T-helper 17 cell (primary cell): ENCODE results near the gene FAM174C. TPM values are rescaled to one million over a fixed set of nuclear protein-coding genes. Genes with fewer than 3 reads are reported as not detected.

Experiments used
- ATAC-seq: fragments of 150-1000 bp; cut with Tn5 transposase; 2 replicates; pipeline ENCODE4 v1.10.0; 2021; ENCODE audit warnings: mild to moderate bottlenecking, moderate library complexity
- DNase-seq, 3 donors: peaks; one replicate each; pipeline versions ENCODE4 v3.0.0 to v3.0.0-alpha.2; 2020 to 2021
- H3K9me3 ChIP-seq: one replicate; pipeline ENCODE4 v1.7.0; 2013; ENCODE audit warnings: low read length, mild to moderate bottlenecking; ENCODE audit not compliant: control insufficient read depth, poor library complexity, severe bottlenecking
- H3K27ac Mint-ChIP-seq: one replicate; pipeline ENCODE4 v1.8.0; 2022; ENCODE audit warnings: mild to moderate bottlenecking, moderate library complexity, mixed read lengths
- H3K27me3 Mint-ChIP-seq: one replicate; pipeline ENCODE4 v1.8.0; 2022; ENCODE audit warnings: mixed read lengths
- H3K36me3 Mint-ChIP-seq: one replicate; pipeline ENCODE4 v1.8.0; 2022; ENCODE audit warnings: low read depth, mixed read lengths
- H3K4me1 Mint-ChIP-seq: one replicate; pipeline ENCODE4 v1.8.0; 2022; ENCODE audit warnings: mild to moderate bottlenecking, mixed read lengths
- H3K4me3 Mint-ChIP-seq: one replicate; pipeline ENCODE4 v1.8.0; 2022; ENCODE audit warnings: mild to moderate bottlenecking, moderate library complexity, mixed read lengths
- total RNA-seq, 4 donors: library from RNA in 2 of 4; stranded (reverse) in 2 of 4; gene quantifications; one replicate each; pipeline ENCODE4 v1.2.3 and lab custom pipeline; 2022 to 2026

FAM174C gene
- total RNA-seq, 2 donors from 2014 or later, result 40.6 to 43.6 TPM

DNA sequence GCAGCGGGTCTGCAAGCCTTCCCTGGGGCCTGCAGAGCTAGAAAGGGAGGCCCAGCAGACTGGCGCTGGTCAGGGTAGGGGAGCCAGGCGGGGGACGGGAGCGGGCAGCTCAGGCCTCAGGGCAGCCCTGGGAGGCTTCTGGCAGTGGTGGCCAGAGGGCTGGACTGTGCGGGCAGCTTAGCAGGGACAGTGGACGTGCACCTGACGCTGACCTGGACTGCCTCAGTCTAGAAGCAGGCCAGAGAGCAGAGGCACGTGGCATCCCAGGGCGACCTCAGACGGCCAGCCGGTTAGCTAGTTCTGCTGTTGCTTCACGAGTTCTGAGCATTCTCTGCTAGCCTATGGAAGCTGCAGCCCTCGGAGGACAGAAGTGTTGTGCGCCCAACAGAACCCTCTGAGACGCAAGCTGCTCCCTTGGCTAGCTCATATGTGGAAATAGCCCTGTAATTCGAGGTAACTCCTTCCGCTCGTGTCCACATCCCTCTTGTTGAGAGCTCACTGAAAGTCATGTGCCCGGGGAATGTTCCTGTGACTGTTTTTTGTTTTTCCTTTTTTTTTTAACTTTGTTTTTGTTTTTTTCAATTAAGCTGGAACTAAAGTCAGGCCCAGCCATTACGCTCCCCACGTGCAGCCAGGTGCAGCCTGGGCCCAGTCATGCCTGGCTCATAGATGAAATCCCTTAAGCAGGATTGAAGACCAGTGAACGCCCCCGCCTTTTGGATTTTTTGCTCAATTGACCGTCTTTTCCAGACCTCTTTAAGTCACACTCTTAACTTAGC is 1.9 kb upstream of the FAM174C start:
- peaks cover 4% of the 10 kb centered on the region for H3K36me3 Mint-ChIP-seq

DNA sequence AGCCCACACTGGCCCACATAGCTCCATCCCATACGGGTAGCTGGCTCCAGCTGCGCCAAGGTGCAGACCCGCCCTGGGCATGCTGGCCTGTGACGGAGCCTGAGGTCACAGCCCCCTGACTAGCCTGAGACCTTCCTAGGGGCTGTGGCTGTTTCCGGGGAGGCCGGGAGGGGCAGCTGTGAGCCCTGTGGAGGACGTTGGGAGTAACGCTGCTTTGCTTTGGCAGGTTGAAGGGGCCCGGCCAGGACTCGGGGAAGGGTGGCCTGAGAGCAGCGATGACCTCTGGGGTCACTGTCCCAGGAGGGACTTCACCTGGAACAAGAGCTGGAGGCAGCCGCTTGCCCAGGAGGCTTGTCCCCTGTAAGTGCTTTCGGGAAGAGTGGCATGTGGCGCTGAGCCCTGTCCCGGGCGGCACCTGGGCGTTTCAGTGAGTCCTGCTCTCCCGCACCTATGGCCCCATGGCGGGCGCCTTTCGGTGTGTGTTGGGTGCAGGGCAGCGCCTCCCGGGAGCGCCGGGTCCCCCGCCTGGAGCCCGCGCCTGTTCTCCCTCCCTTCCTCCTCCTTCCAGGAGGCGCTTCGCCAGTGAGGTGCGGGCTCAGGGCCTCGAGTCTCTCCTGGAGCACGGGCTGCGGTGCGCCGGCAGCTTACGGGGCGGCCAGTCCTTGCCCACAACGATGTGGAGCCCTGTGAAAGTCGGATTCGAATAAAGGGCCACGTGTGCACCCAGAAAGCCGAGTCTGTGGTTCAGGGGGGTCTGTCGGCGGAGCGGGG is 1.1 kb upstream of the FAM174C start:
- no peaks in the 10 kb centered on the region for H3K27me3 Mint-ChIP-seq
- peaks cover 4% of the 10 kb centered on the region for H3K36me3 Mint-ChIP-seq
- H3K4me1 Mint-ChIP-seq, result peaks cover 44% of the 10 kb centered on the region
- peak overlapping the region; percentile 69 for H3K4me3 Mint-ChIP-seq
- no peak for DNase-seq
- ATAC-seq, result no peak
- no peaks in the 10 kb centered on the region for H3K9me3 ChIP-seq
- peak overlapping the region; percentile 98 for H3K27ac Mint-ChIP-seq

More for the DNA sequence above, 1.9 kb upstream of the FAM174C start:
- Mint-ChIP-seq H3K27me3 (no peaks in the 10 kb centered on the region), H3K4me1 (peaks cover 48% of the 10 kb centered on the region), H3K4me3 (peak overlapping the region; percentile 69), H3K27ac (peak overlapping the region; percentile 98)
- H3K9me3 ChIP-seq, result no peaks in the 10 kb centered on the region
- DNase-seq (no peak), ATAC-seq (no peak)

DNA sequence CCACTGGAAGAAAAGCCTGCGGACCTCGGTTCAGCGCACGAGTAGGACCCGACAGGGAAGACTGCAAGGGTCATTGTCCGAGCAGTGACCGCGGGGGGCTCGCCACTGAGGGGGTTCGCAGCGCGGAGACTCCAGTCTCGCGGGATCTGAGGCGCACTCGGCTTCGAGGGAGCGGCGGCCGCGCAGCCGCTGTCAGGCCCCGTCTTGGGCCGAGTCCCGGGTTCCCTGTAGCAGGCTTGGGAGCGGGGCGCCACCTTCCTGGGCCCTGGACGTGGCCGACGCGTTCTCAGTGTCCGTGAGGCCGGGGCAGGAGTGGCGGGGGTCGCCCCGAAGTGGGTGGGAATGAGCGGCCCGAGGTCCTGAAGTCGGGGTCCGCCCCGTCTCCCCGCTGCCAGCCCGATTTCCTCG is 474 bp upstream of the FAM174C start:
- no peaks in the 10 kb centered on the region for H3K27me3 Mint-ChIP-seq
- DNase-seq (no peak), ATAC-seq (no peak)
- peaks cover 4% of the 10 kb centered on the region for H3K36me3 Mint-ChIP-seq
- peak overlapping the region; percentile 74 for H3K4me3 Mint-ChIP-seq
- peak overlapping the region; percentile 98 for H3K27ac Mint-ChIP-seq
- H3K4me1 Mint-ChIP-seq, result peaks cover 44% of the 10 kb centered on the region
- no peaks in the 10 kb centered on the region for H3K9me3 ChIP-seq

DNA sequence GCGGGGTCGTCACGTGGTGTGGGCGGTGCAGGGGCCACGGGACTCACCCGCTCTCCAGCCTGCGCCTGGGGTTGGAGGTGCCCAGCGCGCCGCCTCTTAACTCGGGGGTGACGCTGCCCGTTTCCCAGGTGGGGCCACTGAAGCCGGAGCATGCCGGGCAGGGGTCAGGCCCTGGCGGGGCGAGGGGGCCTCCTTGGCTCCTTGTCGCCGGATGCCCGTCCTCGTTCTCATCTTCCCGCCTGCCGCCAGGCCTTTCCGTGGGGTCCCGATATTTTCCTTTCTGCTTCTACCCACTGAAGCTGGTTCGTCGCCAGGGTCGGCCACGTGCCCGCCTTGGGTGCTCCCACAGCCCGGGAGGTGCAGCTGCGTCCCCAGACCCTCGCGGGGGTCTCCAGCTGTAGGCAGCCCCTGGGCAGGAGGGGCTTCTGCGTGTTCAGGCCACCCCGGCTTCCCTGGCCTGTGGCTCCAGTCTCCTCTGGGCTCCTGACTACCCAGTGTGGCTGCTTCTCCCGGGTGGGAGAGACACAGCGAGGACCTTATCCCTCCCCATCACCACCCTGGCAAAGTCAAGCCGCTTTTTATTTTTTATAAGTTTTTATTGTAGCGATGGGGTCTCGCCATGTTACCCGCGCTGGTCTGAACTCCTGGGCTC is 772 bp downstream of the FAM174C start:
- peaks cover 3% of the 10 kb centered on the region for H3K36me3 Mint-ChIP-seq
- peaks cover 38% of the 10 kb centered on the region for H3K4me1 Mint-ChIP-seq

DNA sequence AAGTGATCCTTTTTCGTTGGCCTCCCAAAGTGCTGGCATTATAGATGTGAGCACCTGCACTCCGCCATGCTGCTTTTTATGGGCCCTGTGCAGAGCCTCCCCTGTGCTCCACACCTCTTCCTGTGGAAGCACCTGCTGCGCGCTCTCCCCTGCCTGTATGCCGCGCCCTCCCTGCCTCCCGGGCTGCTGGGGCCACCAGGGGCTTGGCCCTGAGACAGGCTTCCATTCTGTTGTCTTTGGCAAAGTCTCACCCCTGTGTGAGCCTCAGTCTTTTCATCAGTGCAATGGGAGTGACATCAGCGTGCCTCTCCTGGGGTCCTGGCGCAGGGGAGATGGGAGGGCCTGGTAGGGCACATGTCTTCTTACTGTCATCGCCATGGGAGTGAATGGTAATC is 1.3 kb downstream of the FAM174C start:
- Mint-ChIP-seq H3K27me3 (no peaks in the 10 kb centered on the region), H3K36me3 (no peaks in the 10 kb centered on the region), H3K27ac (peak overlapping the region; percentile 98), H3K4me1 (peaks cover 33% of the 10 kb centered on the region), H3K4me3 (peak overlapping the region; percentile 92)
- ATAC-seq (no peak), DNase-seq (peak in 1 of 3 donors; percentile 30)
- H3K9me3 ChIP-seq, result no peaks in the 10 kb centered on the region

More for the DNA sequence above, 772 bp downstream of the FAM174C start:
- H3K4me3 Mint-ChIP-seq, result peak overlapping the region; percentile 92
- no peaks in the 10 kb centered on the region for H3K9me3 ChIP-seq
- peak overlapping the region; percentile 98 for H3K27ac Mint-ChIP-seq
- DNase-seq (no peak), ATAC-seq (no peak)
- no peaks in the 10 kb centered on the region for H3K27me3 Mint-ChIP-seq

DNA sequence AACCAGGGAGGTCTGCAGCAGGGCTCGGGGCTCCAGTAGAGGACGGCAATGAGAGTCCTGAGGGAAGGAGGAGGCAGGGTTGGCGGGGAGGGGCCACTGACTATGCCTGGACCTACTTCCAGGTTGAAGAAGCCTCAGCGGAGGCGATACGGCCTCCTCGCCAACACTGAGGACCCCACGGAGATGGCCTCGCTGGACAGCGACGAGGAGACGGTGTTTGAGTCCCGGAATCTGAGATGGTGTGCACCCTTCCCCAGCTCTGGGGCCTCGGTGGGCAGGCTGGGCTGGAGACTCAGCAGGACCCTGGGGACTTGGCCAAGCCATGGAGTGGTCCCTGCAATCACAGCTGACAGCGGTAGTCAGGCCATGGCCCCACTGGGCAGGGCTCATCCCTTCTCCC is 1.7 kb downstream of the FAM174C start:
- ATAC-seq (no peak), DNase-seq (no peak)
- Mint-ChIP-seq H3K27ac (peak overlapping the region; percentile 98), H3K36me3 (no peaks in the 10 kb centered on the region), H3K4me1 (peaks cover 29% of the 10 kb centered on the region), H3K27me3 (no peaks in the 10 kb centered on the region), H3K4me3 (peak overlapping the region; percentile 92)
- H3K9me3 ChIP-seq, result no peaks in the 10 kb centered on the region

DNA sequence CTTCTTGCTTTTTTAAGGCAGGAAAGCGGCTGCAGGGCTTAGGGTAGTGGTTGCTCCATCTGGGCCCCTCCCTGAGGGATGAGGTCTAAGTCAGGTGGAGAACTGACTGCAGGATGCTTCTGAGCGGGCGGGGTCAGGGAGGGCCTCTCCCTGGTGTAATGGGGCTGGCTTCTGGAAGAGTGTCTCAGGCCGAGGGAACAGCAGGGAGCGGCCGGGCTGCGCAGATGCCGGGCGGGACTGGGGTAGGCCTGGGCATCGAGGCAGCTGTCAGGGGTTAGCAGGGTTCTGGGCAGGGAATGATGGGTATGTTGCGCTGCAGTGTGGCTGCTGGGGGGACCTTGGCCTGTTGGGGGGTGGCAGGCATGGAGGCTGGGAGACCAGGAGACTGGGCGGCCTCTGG is 2.7 kb downstream of the FAM174C start:
- Mint-ChIP-seq H3K27ac (no peak overlapping the region), H3K27me3 (no peaks in the 10 kb centered on the region), H3K36me3 (no peaks in the 10 kb centered on the region), H3K4me1 (peaks cover 23% of the 10 kb centered on the region), H3K4me3 (no peak overlapping the region)
- DNase-seq, result no peak
- no peak for ATAC-seq
- no peaks in the 10 kb centered on the region for H3K9me3 ChIP-seq

DNA sequence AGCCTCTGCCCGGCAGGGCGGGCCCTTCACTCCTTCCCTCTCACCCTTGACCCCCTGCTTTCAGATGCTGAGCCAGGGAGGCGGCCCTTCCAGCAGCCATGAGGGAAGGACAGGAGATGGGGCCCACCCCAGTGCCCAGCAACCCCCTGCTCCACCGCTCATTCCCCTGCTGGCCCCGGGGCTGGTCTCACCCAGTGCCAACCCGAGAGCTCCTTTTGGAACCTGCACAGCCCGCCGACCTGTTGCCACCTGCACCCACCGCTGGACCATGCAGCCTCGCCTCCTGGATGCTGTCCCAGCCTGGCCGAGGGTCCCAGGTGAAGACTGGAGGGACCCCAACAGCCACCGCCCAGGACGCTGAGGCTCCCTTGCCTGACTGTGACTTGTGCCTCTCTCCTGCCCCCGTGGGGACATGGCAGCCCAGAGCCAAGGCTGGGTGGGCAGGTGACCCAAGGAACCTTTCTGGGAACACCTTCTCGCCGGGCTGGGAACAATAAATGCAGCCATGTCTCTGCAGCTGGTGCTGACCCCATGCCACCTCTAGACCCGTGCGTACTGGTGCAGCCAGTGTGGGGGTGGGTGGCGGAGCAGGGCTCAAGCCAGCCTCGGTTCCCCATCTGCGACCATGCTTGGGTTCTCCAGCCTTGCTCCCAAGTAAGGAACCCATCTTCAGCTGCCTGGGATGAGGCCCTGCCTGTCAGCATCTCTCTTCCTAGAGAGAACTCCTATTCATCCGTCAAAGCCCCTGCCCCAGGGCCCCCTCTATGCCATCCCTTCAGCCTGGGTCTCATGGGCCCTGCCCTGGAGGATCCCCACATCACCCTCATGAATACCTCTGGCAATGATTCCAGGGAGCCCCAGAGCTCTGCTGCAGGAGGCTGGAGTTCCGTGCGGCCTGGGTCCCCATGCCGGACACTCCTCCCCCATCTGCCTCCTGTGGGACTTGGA is 3.7 kb downstream of the FAM174C start:
- Mint-ChIP-seq H3K27ac (peak overlapping the region; percentile 43), H3K36me3 (no peaks in the 10 kb centered on the region), H3K4me3 (no peak overlapping the region), H3K27me3 (peaks cover 1% of the 10 kb centered on the region), H3K4me1 (peaks cover 17% of the 10 kb centered on the region)
- H3K9me3 ChIP-seq, result no peaks in the 10 kb centered on the region
- DNase-seq (no peak), ATAC-seq (no peak)

DNA sequence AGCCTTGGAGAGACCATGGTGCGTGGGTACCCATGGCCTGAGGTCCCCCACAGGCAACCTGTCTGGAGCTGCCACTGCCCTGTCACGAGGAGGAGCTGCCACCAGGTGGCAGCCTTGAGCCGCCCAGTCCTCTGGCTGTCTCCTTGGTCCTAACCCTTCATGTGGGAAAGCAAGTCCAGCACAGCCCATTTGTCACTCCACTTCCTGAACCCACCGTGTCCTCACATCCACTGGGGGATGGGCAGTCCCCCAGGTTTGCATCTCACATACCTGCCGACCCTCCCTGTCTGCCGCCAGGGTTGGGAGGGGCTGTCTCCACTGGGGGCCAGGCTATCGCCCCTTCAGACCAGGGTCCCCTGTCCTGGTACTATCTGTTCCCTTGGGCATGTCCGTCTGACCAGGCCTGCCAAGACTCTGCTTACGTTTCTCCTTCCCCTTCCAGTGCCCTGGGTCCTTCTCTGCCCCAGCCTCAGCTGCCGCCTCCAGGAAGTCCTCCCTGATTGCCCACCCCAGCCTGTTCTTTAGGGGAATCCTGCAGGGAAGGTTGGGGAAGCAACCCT is 4.5 kb downstream of the FAM174C start:
- peaks cover 2% of the 10 kb centered on the region for H3K36me3 Mint-ChIP-seq
- H3K27me3 Mint-ChIP-seq, result peaks cover 10% of the 10 kb centered on the region
- DNase-seq (peak; percentile 62 to 78 (median 67)), ATAC-seq (no peak)
- peak overlapping the region; percentile 43 for H3K27ac Mint-ChIP-seq
- no peaks in the 10 kb centered on the region for H3K9me3 ChIP-seq
- peaks cover 18% of the 10 kb centered on the region for H3K4me1 Mint-ChIP-seq
- H3K4me3 Mint-ChIP-seq, result peak overlapping the region; percentile 57

DNA sequence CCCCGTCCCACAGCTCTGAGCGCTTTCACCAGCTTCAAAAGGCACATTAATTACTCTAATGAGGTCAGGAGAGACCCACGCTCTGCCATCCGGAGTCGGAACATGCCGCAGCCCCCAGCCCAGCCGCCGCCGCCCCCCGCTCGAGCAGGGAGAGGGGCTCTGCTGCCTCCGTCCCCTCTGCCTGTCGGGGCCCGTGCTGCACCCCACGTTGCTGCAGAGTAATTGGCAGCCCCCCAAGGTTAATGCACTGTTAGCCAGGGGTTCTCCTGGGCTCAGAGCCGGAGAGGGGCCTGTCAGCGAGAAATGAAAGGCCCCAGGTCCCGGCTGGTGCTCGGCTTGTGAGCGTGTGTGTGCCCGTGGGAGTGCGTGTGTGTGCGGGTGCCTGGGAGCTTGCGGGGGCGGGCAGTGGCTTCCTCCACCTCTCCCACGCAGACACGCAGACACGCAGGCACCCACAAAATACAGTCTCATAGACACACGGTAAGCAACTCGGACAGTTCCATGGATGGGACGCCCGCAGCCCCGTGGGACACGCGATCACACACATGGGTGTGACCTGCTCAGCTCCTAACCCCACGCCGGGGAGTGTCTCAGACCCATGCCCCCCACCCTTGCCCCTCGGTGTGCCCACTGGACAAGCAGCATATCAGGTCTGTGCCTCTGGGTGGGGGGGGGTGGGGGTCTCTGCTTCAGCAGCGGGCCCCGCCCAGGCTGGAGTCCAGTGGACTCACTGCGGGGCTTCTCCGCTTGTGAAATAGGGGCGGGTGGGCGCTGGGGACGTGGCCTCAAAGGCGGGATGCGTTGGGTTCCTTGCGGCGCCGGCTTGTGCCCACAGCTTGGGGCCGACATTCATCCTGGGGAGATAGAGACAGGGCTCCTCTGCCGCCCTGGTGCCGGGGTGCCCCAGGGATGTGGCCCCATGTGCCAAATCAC is 5.6 kb downstream of the FAM174C start:
- H3K27me3 Mint-ChIP-seq, result peaks cover 13% of the 10 kb centered on the region
- peaks cover 15% of the 10 kb centered on the region for H3K4me1 Mint-ChIP-seq
- peaks cover 2% of the 10 kb centered on the region for H3K36me3 Mint-ChIP-seq
- no peak for DNase-seq
- peak overlapping the region; percentile 43 for H3K27ac Mint-ChIP-seq
- no peak for ATAC-seq
- H3K9me3 ChIP-seq, result no peaks in the 10 kb centered on the region
- no peak overlapping the region for H3K4me3 Mint-ChIP-seq

DNA sequence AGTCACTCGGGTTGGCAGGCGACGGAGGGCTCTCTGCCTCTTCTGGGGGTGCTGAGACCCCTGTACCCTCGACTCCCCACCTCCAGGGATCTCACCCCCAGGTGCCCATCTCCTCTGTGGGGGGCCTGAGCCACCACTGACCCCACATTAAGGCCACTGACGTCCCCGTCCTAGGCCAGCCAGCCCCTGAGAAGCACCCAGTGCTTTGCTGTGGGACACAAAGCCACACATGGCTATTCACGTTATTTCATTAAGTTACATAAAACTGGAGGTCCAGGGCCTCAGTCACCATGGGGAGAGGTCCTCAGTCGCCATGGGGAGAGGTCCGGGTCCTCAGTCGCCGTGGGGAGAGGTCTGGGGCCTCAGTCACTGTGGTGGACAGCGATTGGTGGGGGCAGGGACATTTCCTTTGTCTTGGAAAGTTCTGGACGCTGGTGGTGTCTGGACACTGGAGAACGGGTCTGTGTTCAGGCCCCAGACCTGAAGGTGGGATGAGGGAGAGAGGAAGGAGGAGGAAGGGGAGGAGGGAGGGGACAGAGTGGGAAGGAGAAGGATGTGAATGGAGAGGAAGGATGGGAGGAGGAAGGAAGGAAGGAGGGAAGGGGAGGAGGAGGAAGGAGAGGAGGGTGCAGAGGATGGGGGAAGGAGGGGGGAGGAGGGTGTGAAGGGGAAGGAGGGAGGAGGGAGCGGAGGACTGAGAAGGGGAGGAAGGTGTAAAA is 6.4 kb downstream of the FAM174C start:
- no peak for ATAC-seq
- Mint-ChIP-seq H3K4me1 (peaks cover 15% of the 10 kb centered on the region), H3K27me3 (peaks cover 17% of the 10 kb centered on the region), H3K27ac (no peak overlapping the region), H3K36me3 (peaks cover 2% of the 10 kb centered on the region), H3K4me3 (no peak overlapping the region)
- no peak for DNase-seq
- H3K9me3 ChIP-seq, result no peaks in the 10 kb centered on the region
